Fibroblast of pulmonary artery (primary cell): ENCODE results near the gene A2M.

Experiments used
- DNase-seq: peaks from one replicate; pipeline ENCODE4 v3.0.0-alpha.2; 2010; ENCODE audit warnings: low read depth
- H3K4me3 ChIP-seq: replicated peaks from 2 replicates; pipeline ENCODE4 v1.5.1; 2011; ENCODE audit warnings: low read depth, mild to moderate bottlenecking, control low read depth, low read length, moderate library complexity
- TF ChIP-seq, protein P1 (sequence below): IDR thresholded peaks from 2 replicates; pipeline ENCODE4 v1.5.1; 2011; ENCODE audit warnings: mild to moderate bottlenecking, control low read depth, low read length, inconsistent platforms; ENCODE audit errors: missing control alignments

The A2M gene

DNA sequence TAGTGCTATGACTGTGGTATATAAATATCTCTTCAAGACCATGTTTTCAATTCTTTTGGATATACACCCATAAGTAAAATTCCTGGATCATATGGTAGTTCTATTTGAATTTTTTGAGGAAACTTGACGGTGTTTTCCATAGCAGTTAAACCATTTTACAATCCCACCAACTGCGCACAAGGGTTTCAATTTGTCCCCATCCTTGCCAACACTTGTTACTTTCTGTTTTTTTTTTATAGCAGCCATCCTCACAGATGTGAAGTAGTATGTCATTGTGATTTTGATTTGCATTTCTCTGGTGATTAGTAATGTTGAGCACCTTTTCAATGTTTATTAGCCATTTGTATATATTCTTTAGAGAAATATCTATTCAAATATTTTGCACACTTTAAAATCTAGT lies 14.5 kb upstream of the A2M start:
- no peak for DNase-seq
- TF ChIP-seq, protein P1, sequence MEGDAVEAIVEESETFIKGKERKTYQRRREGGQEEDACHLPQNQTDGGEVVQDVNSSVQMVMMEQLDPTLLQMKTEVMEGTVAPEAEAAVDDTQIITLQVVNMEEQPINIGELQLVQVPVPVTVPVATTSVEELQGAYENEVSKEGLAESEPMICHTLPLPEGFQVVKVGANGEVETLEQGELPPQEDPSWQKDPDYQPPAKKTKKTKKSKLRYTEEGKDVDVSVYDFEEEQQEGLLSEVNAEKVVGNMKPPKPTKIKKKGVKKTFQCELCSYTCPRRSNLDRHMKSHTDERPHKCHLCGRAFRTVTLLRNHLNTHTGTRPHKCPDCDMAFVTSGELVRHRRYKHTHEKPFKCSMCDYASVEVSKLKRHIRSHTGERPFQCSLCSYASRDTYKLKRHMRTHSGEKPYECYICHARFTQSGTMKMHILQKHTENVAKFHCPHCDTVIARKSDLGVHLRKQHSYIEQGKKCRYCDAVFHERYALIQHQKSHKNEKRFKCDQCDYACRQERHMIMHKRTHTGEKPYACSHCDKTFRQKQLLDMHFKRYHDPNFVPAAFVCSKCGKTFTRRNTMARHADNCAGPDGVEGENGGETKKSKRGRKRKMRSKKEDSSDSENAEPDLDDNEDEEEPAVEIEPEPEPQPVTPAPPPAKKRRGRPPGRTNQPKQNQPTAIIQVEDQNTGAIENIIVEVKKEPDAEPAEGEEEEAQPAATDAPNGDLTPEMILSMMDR = no peak
- no peak overlapping the region for H3K4me3 ChIP-seq

DNA sequence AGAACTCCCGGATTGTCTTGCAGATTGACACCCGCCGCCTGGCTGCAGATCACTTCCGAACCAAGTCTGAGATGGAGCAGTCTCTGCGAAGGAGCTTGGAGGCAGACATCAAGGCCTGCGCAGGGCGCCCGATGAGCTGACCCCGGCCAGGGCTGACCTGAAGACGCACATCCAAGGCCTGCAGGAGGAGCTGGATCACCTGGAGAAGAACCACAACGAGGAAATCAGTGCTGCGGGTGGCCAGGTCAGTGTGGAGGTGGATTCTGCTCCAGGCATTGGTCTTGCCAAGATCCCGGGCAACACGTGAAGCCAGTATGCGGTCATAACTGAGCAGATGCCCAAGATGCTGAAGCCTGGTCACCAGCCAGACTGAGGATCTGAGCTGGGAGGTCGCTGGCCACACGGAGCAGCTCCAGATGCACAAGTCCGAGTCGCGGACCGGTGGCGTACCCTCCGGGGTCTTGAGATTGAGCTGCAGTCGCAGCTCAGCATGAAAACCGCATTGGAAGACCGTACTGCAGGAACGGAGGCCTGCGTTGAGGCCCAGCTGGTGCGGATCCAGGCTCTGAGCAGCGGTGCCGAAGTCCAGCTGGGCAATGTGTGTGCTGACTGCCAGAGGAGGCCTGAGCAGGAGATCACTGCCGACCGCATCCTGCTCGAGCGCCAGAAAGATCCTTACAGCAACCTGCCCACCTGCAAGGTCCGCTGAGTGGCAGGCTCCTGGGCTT lies 12.4 kb upstream of the A2M start:
- TF ChIP-seq, protein P1 = no peak
- no peak overlapping the region for H3K4me3 ChIP-seq
- DNase-seq = no peak

DNA sequence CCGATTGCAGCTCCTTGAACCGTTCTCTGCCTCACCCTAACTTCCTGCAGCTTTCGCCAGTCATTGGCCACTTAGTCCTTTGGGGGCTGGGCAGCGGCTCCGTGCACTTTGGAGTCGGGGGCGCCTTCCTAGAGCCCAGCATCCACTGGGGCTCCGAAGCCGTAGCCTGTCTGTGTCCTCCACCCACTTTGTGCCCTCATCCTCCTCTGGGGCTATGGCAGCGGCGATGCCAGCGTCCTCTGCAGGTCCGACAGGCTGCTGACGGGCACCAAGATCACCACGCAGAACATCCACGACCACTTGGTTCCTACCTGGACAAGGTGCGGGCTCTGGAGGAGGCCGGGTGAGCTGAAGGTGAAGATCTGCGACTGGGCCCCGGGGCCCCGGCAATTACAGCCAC lies 11.8 kb upstream of the A2M start:
- no peak overlapping the region for H3K4me3 ChIP-seq
- DNase-seq = no peak
- TF ChIP-seq, protein P1 = no peak

DNA sequence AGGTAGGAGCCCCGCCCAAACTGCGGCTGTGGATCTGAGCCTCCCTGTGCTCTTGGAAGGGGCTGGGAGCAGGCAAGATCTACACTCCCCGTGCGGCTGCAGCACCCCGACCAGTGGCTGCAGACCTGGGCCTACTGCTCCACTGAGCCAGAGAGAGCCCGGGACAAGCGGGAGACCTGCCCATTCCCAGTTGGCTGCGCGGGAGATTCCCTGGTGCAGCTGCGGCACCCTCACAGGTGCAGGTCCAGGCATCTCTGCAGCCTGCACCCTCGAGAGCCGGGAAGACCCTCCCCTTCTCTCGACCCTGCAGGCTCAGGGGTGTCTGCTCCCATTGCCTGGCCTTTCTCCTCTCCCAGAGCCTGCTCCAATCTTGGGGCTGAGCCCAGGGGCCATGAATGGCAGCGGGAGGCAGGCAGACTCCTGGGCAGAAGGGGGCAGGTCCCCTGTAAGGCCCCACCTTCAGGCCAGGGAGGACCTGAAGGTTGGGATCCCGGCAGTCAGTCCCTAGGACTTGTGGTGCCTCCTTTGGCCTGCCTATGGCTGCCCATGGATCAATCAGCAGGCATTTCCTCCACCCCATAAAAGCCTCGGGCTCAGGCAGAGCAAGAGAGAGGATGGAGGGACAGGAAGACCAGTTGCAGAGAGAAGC lies 8.8 kb upstream of the A2M start:
- DNase-seq = no peak
- H3K4me3 ChIP-seq = no peak overlapping the region
- TF ChIP-seq, protein P1 = no peak

DNA sequence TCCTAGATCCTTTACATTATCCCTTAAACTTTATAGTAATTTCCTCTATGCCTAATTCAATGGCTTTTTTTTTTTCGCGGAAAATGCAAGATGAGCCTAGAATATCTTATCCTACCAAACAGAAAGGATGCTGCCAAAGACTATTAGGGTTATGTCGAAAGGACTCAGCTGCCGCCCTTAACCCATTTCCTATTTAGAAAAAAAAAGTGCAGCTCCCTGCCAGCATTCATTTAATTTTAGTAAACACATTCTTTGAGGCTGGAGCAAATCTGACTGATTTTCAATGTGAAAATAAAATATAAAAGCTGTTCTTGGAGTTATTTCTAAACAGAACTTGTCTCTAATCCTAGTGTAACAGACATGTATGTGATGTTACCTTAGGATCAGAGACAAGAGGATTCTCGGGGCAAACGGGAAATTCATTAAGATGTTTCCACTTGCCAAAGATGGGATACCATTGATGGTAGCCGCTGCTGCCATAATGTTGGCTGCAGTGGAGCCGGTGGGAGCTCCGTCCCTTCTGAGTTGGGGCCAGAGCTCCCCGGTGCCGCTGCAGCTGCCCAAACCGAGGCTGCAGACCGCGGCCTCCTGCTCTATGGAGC lies 8.2 kb upstream of the A2M start:
- TF ChIP-seq, protein P1 = no peak
- DNase-seq = no peak
- no peak overlapping the region for H3K4me3 ChIP-seq

DNA sequence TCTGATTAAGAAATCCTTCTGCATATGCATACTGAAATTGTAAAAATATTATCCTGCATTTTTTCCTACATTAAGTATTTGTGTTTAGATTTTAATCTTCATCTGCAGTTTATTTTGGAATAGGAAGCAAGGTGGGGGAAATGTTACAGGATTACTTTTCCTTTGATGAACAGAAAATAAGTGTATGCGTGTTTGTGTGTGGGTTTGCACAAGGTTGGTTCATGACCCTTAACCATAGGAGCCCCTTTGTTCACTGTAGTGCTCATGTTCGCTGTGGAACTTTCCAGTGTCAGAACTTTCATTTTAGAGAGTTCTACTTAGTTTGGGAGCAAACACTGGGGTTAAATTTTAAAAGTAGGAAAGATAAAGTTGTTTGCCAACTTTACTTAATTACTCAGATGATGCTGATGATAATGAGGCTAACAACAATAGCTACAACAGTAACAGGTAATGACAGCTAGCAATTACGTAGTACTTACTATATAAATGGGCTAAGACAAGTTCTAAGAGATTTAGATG lies 6.4 kb upstream of the A2M start:
- TF ChIP-seq, protein P1 = no peak
- H3K4me3 ChIP-seq = no peak overlapping the region
- DNase-seq = no peak
